ENCODE measurements around the gene CCSER1.
"Not testable (repeated sequence)": the region's sequence is repeated elsewhere in the genome, so short reads cannot be mapped to it uniquely, and the experiment has no call there.

The CCSER1 gene

GRCh38 chr4:91222014-91222413 is 1094.8 kb downstream of the CCSER1 start:
- no peak for DNase-seq

- DNase-seq = no peak
These were observed 1099.7 kb downstream of the CCSER1 start for GRCh38 chr4:91226867-91227266.

- no peak for DNase-seq
These were observed 1101.5 kb downstream of the CCSER1 start for GRCh38 chr4:91228659-91229058.

GRCh38 chr4:91233164-91233563 is 1106.0 kb downstream of the CCSER1 start:
- DNase-seq = no peak

GRCh38 chr4:91243132-91243531 is 1115.9 kb downstream of the CCSER1 start:
- DNase-seq = no peak

GRCh38 chr4:91256043-91256442 is 1128.8 kb downstream of the CCSER1 start:
- no peak for DNase-seq

- DNase-seq = no peak
These were observed 1129.6 kb downstream of the CCSER1 start for GRCh38 chr4:91256751-91257150.

- DNase-seq = no peak
These were observed 1130.5 kb downstream of the CCSER1 start for GRCh38 chr4:91257721-91258120.

- no peak for DNase-seq
These were observed 1131.1 kb downstream of the CCSER1 start for GRCh38 chr4:91258326-91258725.

- DNase-seq = no peak
These were observed 1140.3 kb downstream of the CCSER1 start for GRCh38 chr4:91267543-91267942.

GRCh38 chr4:91268481-91268880 is 1141.3 kb downstream of the CCSER1 start:
- not testable (repeated sequence) for DNase-seq

- no peak for DNase-seq
These were observed 1141.7 kb downstream of the CCSER1 start for GRCh38 chr4:91268913-91269312.

GRCh38 chr4:91279899-91280298 is 1152.7 kb downstream of the CCSER1 start:
- no peak for DNase-seq

- no peak for DNase-seq
These were observed 1153.5 kb downstream of the CCSER1 start for GRCh38 chr4:91280551-91281290.

GRCh38 chr4:91282217-91282616 is 1155.0 kb downstream of the CCSER1 start:
- DNase-seq = no peak

GRCh38 chr4:91283726-91284230 is 1156.6 kb downstream of the CCSER1 start:
- no peak for DNase-seq

- DNase-seq = no peak
These were observed 1157.3 kb downstream of the CCSER1 start for GRCh38 chr4:91284480-91284879.

- no peak for DNase-seq
These were observed 1158.3 kb downstream of the CCSER1 start for GRCh38 chr4:91285487-91285886.

GRCh38 chr4:91288702-91289311 is 1161.6 kb downstream of the CCSER1 start:
- DNase-seq = no peak

- DNase-seq = no peak
These were observed 1171.0 kb downstream of the CCSER1 start for GRCh38 chr4:91298156-91298700.

- no peak for DNase-seq
These were observed 1171.6 kb downstream of the CCSER1 start for GRCh38 chr4:91298824-91299223.

- DNase-seq = no peak
These were observed 1174.9 kb downstream of the CCSER1 start for GRCh38 chr4:91302120-91302519.

- DNase-seq = no peak
These were observed 1177.1 kb downstream of the CCSER1 start for GRCh38 chr4:91304292-91304691.

GRCh38 chr4:91317434-91317833 is 1190.2 kb downstream of the CCSER1 start:
- no peak for DNase-seq
